K562 (cell line): Measurements from ENCODE around the gene PFN3. TPM values are rescaled to one million over a fixed set of nuclear protein-coding genes. Genes with fewer than 3 reads are reported as not detected.
A peak's percentile ranks its signal among the peaks of the same experiment; 100 is the strongest.

ENCODE experiments used
- ASH1L ChIP-seq: fragments of 450-650 bp; IDR thresholded peaks from 2 replicates; pipeline ENCODE4 v1.6.1; 2018; ENCODE audit warnings: borderline replicate concordance, mild to moderate bottlenecking, low read depth; ENCODE audit not compliant: partially characterized antibody
- ATF7 ChIP-seq: fragments of 450-650 bp; IDR thresholded peaks from 2 replicates; pipeline ENCODE4 v1.7.1; 2014; ENCODE audit warnings: mild to moderate bottlenecking, moderate library complexity
- DEAF1 ChIP-seq: fragments of 450-650 bp; formaldehyde crosslinking; IDR thresholded peaks from 2 replicates; pipeline ENCODE4 v1.4.0; 2020; ENCODE audit warnings: mild to moderate bottlenecking, moderate library complexity
- FOXA1 ChIP-seq: fragments of 450-650 bp; IDR thresholded peaks from 2 replicates; pipeline ENCODE4 v1.6.1; 2016; ENCODE audit warnings: mild to moderate bottlenecking, borderline replicate concordance
- HDAC1 ChIP-seq, 2 experiments: fragments of 450-650 bp; IDR thresholded peaks; 2 replicates each; pipeline ENCODE4 v1.6.1; 2016 to 2017; ENCODE audit warnings: inconsistent platforms in 1 of 2, mild to moderate bottlenecking in 1 of 2, moderate library complexity in 1 of 2
- JUN ChIP-seq, 2 experiments: sonication (generic) in 1 of 2; formaldehyde crosslinking in 1 of 2; IDR thresholded peaks; 2 replicates each; pipeline versions ENCODE4 v1.6.1 to v1.8.0; 2012 to 2022; ENCODE audit warnings: borderline replicate concordance in 2 of 2, mild to moderate bottlenecking in 2 of 2, improper control_type of control experiment in 1 of 2, low read depth in 1 of 2, low read length in 1 of 2, missing genetic modification reagents in 1 of 2
- NFIC ChIP-seq: fragments of 450-650 bp; IDR thresholded peaks from 2 replicates; pipeline ENCODE4 v1.6.1; 2017; ENCODE audit warnings: mild to moderate bottlenecking, inconsistent platforms
- PHF8 ChIP-seq: fragments of 200-600 bp; sonication (generic); IDR thresholded peaks from 2 replicates; pipeline ENCODE4 v1.6.1; 2012; ENCODE audit warnings: mixed run types, mild to moderate bottlenecking, inconsistent platforms, low read length, moderate library complexity, borderline replicate concordance
- RB1 ChIP-seq: fragments of 450-650 bp; IDR thresholded peaks from 2 replicates; pipeline ENCODE4 v1.6.1; 2017; ENCODE audit warnings: low read depth, mild to moderate bottlenecking
- REST ChIP-seq, 2 experiments: fragments of 450-650 bp; formaldehyde crosslinking in 1 of 2; IDR thresholded peaks; 2 replicates each; pipeline versions ENCODE4 v1.4.0 to v1.6.1; 2014 to 2020; ENCODE audit warnings: mild to moderate bottlenecking in 2 of 2, borderline replicate concordance in 1 of 2, low read depth in 1 of 2
- SNIP1 ChIP-seq: fragments of 450-650 bp; IDR thresholded peaks from 2 replicates; pipeline ENCODE4 v1.7.1; 2017; ENCODE audit warnings: low read depth, mild to moderate bottlenecking
- STAG1 ChIP-seq: sonication (generic); formaldehyde crosslinking; IDR thresholded peaks from 2 replicates; pipeline ENCODE4 v1.5.0; 2020; ENCODE audit warnings: missing genetic modification reagents, borderline replicate concordance
- TAF7 ChIP-seq: fragments of 450-650 bp; IDR thresholded peaks from 2 replicates; pipeline ENCODE4 v1.6.1; 2016; ENCODE audit warnings: missing genetic modification characterization, missing compliant biosample characterization
- TAL1 ChIP-seq: fragments of 450-650 bp; IDR thresholded peaks from 2 replicates; pipeline ENCODE4 v1.6.1; 2016; ENCODE audit warnings: mild to moderate bottlenecking
- YBX1 ChIP-seq: fragments of 450-650 bp; IDR thresholded peaks from 2 replicates; pipeline ENCODE4 v1.7.1; 2016; ENCODE audit warnings: mild to moderate bottlenecking
- polyA plus RNA-seq, 8 experiments: library from polyadenylated mRNA; depleted of rRNA in 4 of 8; stranded (reverse) in 5 of 8; unstranded in 3 of 8; fragments of >200 nt; fragmentation: Nextera tagmentation in 2 of 8; fragmentation: Illumina TruSeq in 1 of 8; extraction: Ambion mirVana in 2 of 8; extraction: Trizol in 1 of 8; gene quantifications; 2 replicates each; pipeline versions ENCODE4 v1.2.1 to v1.2.3, GENCODE V29; 2011 to 2014; ENCODE audit warnings: inconsistent platforms in 1 of 8, missing spikeins in 1 of 8
- total RNA-seq, 7 experiments: library from RNA; depleted of rRNA in 6 of 7; stranded (reverse); fragments of >200 nt in 6 of 7; fragmentation: Illumina TruSeq in 2 of 7; extraction: Trizol in 2 of 7; gene quantifications; 2 replicates each; pipeline versions ENCODE4 v1.2.1 to v1.2.3, GENCODE V29; 2011 to 2021; ENCODE audit warnings: low replicate concordance in 1 of 7

PFN3 gene
- total and polyA plus RNA-seq, 9 of the 15 experiments (the other 6 are each of a cell fraction or from before 2014, with no cell fraction given), result not detected

- TF ChIP-seq STAG1 (CRISPR knock-in tag), result no peak
- peak; percentile 97 for TF ChIP-seq ATF7
- no peak for TF ChIP-seq REST (IDR thresholded peaks at IDR 0.05; ENCODE audit: borderline replicate concordance)
- TF ChIP-seq REST (CRISPR knock-in tag; IDR thresholded peaks at IDR 0.05; ENCODE audit: low read depth), result peak; percentile 72; the same call in 1 of the 2 replicates
- peak; percentile 74; the same call in 1 of the 2 replicates for TF ChIP-seq PHF8
- TF ChIP-seq HDAC1 (IDR thresholded peaks at IDR 0.05), result peak in 1 of 2 experiments; percentile 75; a peak in 2 of 4 replicates
- TF ChIP-seq YBX1, result no peak
- TF ChIP-seq NFIC, result peak; percentile 58
- TF ChIP-seq DEAF1, result no peak
- 0 out of 2 replicates have a peak, but pooled peaks have one; percentile 14 for TF ChIP-seq JUN (IDR thresholded peaks at IDR 0.05; ENCODE audit: borderline replicate concordance, low read depth, low read length)
- TF ChIP-seq JUN (CRISPR knock-in tag; IDR thresholded peaks at IDR 0.05; ENCODE audit: borderline replicate concordance), result no peak
- TF ChIP-seq TAL1, result no peak
- no peak for TF ChIP-seq SNIP1
- TF ChIP-seq FOXA1, result no peak
- TF ChIP-seq TAF7 (tag), result 0 out of 2 replicates have a peak, but pooled peaks have one; percentile 8
- TF ChIP-seq RB1, result peak; percentile 61
- TF ChIP-seq ASH1L, result peak; percentile 89
Measured at GRCh38 chr5:177425801-177426565, 25.5 kb upstream of the PFN3 start (continued).
